Endothelial cell of umbilical vein (primary cell): ENCODE measurements around the gene MAPK1IP1L. TPM values are rescaled to one million over a fixed set of nuclear protein-coding genes. Genes with fewer than 3 reads are reported as not detected.

Source experiments
- BruUV-seq: library from RNA; stranded (reverse); fragments of 400-500 nt; replicated peaks from 2 replicates; lab custom pipeline; 2021; lab: Mats Ljungman, UMichigan
- CTCF ChIA-PET: fragments of 300-600, 350-600 bp; sonication (Branson Sonifier 250); formaldehyde crosslinking; loops from one replicate; lab custom pipeline; 2021; ENCODE audit warnings: antibody characterized with exemption, inconsistent platforms; lab: Charles Lee
- POLR2A ChIA-PET: fragments of 300-600, 350-600 bp; sonication (Branson Sonifier 250); formaldehyde crosslinking; loops from one replicate; lab custom pipeline; 2021; ENCODE audit warnings: antibody characterized with exemption, inconsistent platforms; lab: Charles Lee
- DNase-seq: peaks from one replicate; pipeline ENCODE4 v3.0.0-alpha.2; 2011; ENCODE audit warnings: low read depth, low spot score
- FAIRE-seq: peaks from 2 replicates; lab custom pipeline; 2011; peaks lifted over from hg19 to GRCh38; lab: Jason Lieb, UNC
- H2AFZ ChIP-seq: 2 replicates; pipeline ENCODE4 v1.6.0; 2012; ENCODE audit warnings: low read depth, low read length, control low read depth, inconsistent platforms
- H3K27ac ChIP-seq: 2 replicates; pipeline ENCODE4 v1.5.1; 2011; ENCODE audit warnings: low read depth, mild to moderate bottlenecking, control low read depth, low read length, moderate library complexity; ENCODE audit not compliant: insufficient read depth
- H3K27me3 ChIP-seq, 2 experiments: 2 replicates each; pipeline versions ENCODE4 v1.6.0 to v1.6.1; 2011; ENCODE audit warnings: low read length in 2 of 2, mixed read lengths in 1 of 2; ENCODE audit not compliant: control insufficient read depth in 2 of 2, insufficient read depth in 2 of 2
- H3K36me3 ChIP-seq, 2 experiments: 2 replicates in 1 of 2; 3 replicates in 1 of 2; pipeline ENCODE4 v1.5.1; 2011; ENCODE audit warnings: low read length in 2 of 2, mild to moderate bottlenecking in 1 of 2, moderate library complexity in 1 of 2; ENCODE audit not compliant: control insufficient read depth in 2 of 2, insufficient read depth in 2 of 2; ENCODE audit errors: extremely low read depth in 1 of 2
- H3K4me1 ChIP-seq: 3 replicates; pipeline ENCODE4 v1.5.1; 2011; ENCODE audit warnings: mild to moderate bottlenecking, low read length; ENCODE audit not compliant: control insufficient read depth, insufficient read depth; ENCODE audit errors: extremely low read depth
- H3K4me2 ChIP-seq: 2 replicates; pipeline ENCODE4 v1.6.1; 2011; ENCODE audit warnings: low read length, control low read depth, mixed read lengths; ENCODE audit not compliant: insufficient read depth
- H3K4me3 ChIP-seq, 3 experiments: fragments of 200-600 bp in 1 of 3; sonication (generic), shearing (Covaris generic) in 1 of 3; replicated peaks in 1 of 3; 2 replicates each; pipeline ENCODE4 v1.5.1; 2011 to 2016; ENCODE audit warnings: control low read depth in 3 of 3, low read length in 3 of 3, mild to moderate bottlenecking in 2 of 3, inconsistent platforms in 1 of 3, low read depth in 1 of 3, moderate library complexity in 1 of 3; ENCODE audit not compliant: insufficient read depth in 1 of 3
- H3K79me2 ChIP-seq: 2 replicates; pipeline ENCODE4 v1.6.0; 2012; ENCODE audit warnings: low read length, inconsistent platforms; ENCODE audit not compliant: control insufficient read depth, insufficient read depth
- H3K9ac ChIP-seq: replicated peaks from 2 replicates; pipeline ENCODE3; 2011; ENCODE audit warnings: low read length, control low read depth; ENCODE audit not compliant: insufficient read depth; ENCODE audit errors: extremely low read depth
- H3K9me1 ChIP-seq: replicated peaks from 3 replicates; pipeline ENCODE4 v1.6.0; 2011; ENCODE audit warnings: mild to moderate bottlenecking, low read length; ENCODE audit not compliant: control insufficient read depth, insufficient read depth; ENCODE audit errors: extremely low read depth
- H3K9me3 ChIP-seq: replicated peaks from 2 replicates; pipeline ENCODE4 v1.5.1; 2012; ENCODE audit warnings: low read length, inconsistent platforms; ENCODE audit not compliant: control insufficient read depth, insufficient read depth
- H4K20me1 ChIP-seq: replicated peaks from 2 replicates; pipeline ENCODE3; 2011; ENCODE audit warnings: mild to moderate bottlenecking, low read length; ENCODE audit not compliant: control insufficient read depth, insufficient read depth; ENCODE audit errors: extremely low read depth
- CTCF ChIP-seq, 2 donors: IDR thresholded peaks; 1 replicate in 1 of 2; 2 replicates in 1 of 2; pipeline ENCODE4 v1.5.1; 2011; ENCODE audit warnings: low read length in 2 of 2, mild to moderate bottlenecking in 2 of 2, moderate library complexity in 2 of 2, control low read depth in 1 of 2, inconsistent platforms in 1 of 2, low read depth in 1 of 2; ENCODE audit not compliant: insufficient read depth in 1 of 2; ENCODE audit errors: extremely low read depth in 1 of 2
- EZH2 ChIP-seq: IDR thresholded peaks from 2 replicates; pipeline ENCODE4 v1.6.1; 2012; ENCODE audit warnings: borderline replicate concordance, low read depth, mild to moderate bottlenecking, moderate library complexity, low read length, inconsistent platforms; ENCODE audit not compliant: severe bottlenecking
- FOS ChIP-seq: IDR thresholded peaks from 2 replicates; pipeline ENCODE4 v1.6.1; 2011; ENCODE audit warnings: mild to moderate bottlenecking, low read length, moderate library complexity, borderline replicate concordance; ENCODE audit not compliant: insufficient read depth
- GATA2 ChIP-seq: IDR thresholded peaks from 2 replicates; pipeline ENCODE4 v1.7.0; 2011; ENCODE audit warnings: low read depth, mild to moderate bottlenecking, moderate library complexity, mixed read lengths, low read length; ENCODE audit not compliant: insufficient read length, insufficient read depth
- JUN ChIP-seq: IDR thresholded peaks from 2 replicates; pipeline ENCODE4 v1.6.1; 2011; ENCODE audit warnings: borderline replicate concordance, low read depth; ENCODE audit not compliant: insufficient read length, insufficient read depth
- MAX ChIP-seq: IDR thresholded peaks from 2 replicates; pipeline ENCODE4 v1.6.1; 2011; ENCODE audit not compliant: insufficient read depth, insufficient read length
- MYC ChIP-seq: IDR thresholded peaks from one replicate; pipeline ENCODE4 v1.6.1; 2011; ENCODE audit warnings: mild to moderate bottlenecking, low read depth, low read length
- POLR2A ChIP-seq: IDR thresholded peaks from 2 replicates; pipeline ENCODE4 v1.6.1; 2012; ENCODE audit warnings: low read depth, mild to moderate bottlenecking, control low read depth, low read length
- POLR2AphosphoS5 ChIP-seq: IDR thresholded peaks from 2 replicates; pipeline ENCODE4 v1.6.1; 2012; ENCODE audit warnings: low read depth, mild to moderate bottlenecking, control low read depth, low read length, moderate library complexity; ENCODE audit not compliant: insufficient read depth
- dilution Hi-C: fragments of 300-500 bp; cut with MboI; formaldehyde crosslinking; loops from one replicate; pipeline ENCODE4 v1.15.0; 2019; ENCODE audit warnings: low sequenced_read_pairs; ENCODE audit not compliant: extremely low pct_ligation_motif_present
- intact Hi-C: fragments of 100-400 bp; cut with micrococcal nuclease; formaldehyde crosslinking; loops from one replicate; pipeline ENCODE4 v1.10.0; 2022
- polyA plus RNA-seq, 4 experiments: library from polyadenylated mRNA; depleted of rRNA in 3 of 4; stranded (reverse) in 3 of 4; unstranded in 1 of 4; fragments of >200 nt; gene quantifications; 2 replicates each; pipeline versions ENCODE4 v1.2.1 to v1.2.3, GENCODE V29; 2011 to 2012; ENCODE audit warnings: missing spikeins in 1 of 4
- total RNA-seq: library from RNA; stranded (reverse); gene quantifications from 2 replicates; pipeline ENCODE4 v1.2.3, GENCODE V29; 2021

MAPK1IP1L gene
- total and polyA plus RNA-seq, 2 donors (not counting 3 experiments of a cell fraction or from before 2014, with no cell fraction given) = 129 to 208 TPM

- ChIA-PET CTCF (interaction anchor here (1.1 to 1.3 kb wide), 2 partner anchors 17 to 19 kb away, joined by 3 to 5 read pairs; no protein-coding TSS in a partner anchor), POLR2A (no interaction called here)
- Histone ChIP-seq H3K79me2 (peaks cover 7% of the 10 kb centered on the region), H3K27me3 (no peaks in the 10 kb centered on the region), H3K36me3 (peaks cover 5 to 16% of the 10 kb centered on the region in 2 experiments), H2AFZ (no peak overlapping the region), H3K4me2 (no peak overlapping the region), H3K9ac (no peak overlapping the region), H3K27ac (no peak overlapping the region), H3K9me1 (no peaks in the 10 kb centered on the region), H3K9me3 (no peaks in the 10 kb centered on the region), H3K4me1 (peaks cover 6% of the 10 kb centered on the region), H3K4me3 (no peak overlapping the region), H4K20me1 (no peaks in the 10 kb centered on the region)
- FAIRE-seq = no peak
- dilution Hi-C loops = no loop called here
- intact Hi-C loops = no loop called here
- BruUV-seq = no TSS peak
- TF ChIP-seq POLR2A = no peak
- TF ChIP-seq GATA2 = no peak
- TF ChIP-seq CTCF (IDR thresholded peaks at IDR 0.05; ENCODE audit: extremely low read depth in 1 of 2, insufficient read depth in 1 of 2, low read depth in 1 of 2, low read length in 2 of 2) = no peak
- no peak for DNase-seq
Measured at GRCh38 chr14:55047301-55048053, 4.0 kb upstream of the MAPK1IP1L start.

- POLR2A ChIA-PET = no interaction called here
- H4K20me1 ChIP-seq = no peaks in the 10 kb centered on the region
- H3K4me1 ChIP-seq = peaks cover 17% of the 10 kb centered on the region
- FAIRE-seq (no peak), DNase-seq (no peak)
- TF ChIP-seq EZH2 (no peak), MAX (no peak), POLR2AphosphoS5 (no peak), FOS (no peak), CTCF (IDR thresholded peaks at IDR 0.05; ENCODE audit: extremely low read depth in 1 of 2, insufficient read depth in 1 of 2, low read depth in 1 of 2, low read length in 2 of 2) (no peak), POLR2A (no peak), MYC (no peak), GATA2 (no peak), JUN (no peak)
- no peak overlapping the region for H2AFZ ChIP-seq
- H3K27me3 ChIP-seq = no peaks in the 10 kb centered on the region
- H3K27ac ChIP-seq = no peak overlapping the region
- H3K79me2 ChIP-seq = peaks cover 22% of the 10 kb centered on the region
- no peak overlapping the region for H3K9ac ChIP-seq
- peaks cover 1 to 4% of the 10 kb centered on the region in 2 experiments for H3K36me3 ChIP-seq
- H3K9me1 ChIP-seq = no peaks in the 10 kb centered on the region
- no peak overlapping the region for H3K4me2 ChIP-seq
- intact Hi-C loops = no loop called here
- CTCF ChIA-PET = no interaction called here
- no peak overlapping the region for H3K4me3 ChIP-seq
- BruUV-seq = no TSS peak
- H3K9me3 ChIP-seq = no peaks in the 10 kb centered on the region
- dilution Hi-C loops = no loop called here
Measured at GRCh38 chr14:55048900-55049436, 2.5 kb upstream of the MAPK1IP1L start.
